SIG-M5 treated with dmso at 0.1 percent for 504 hours (cell line): ENCODE measurements around the gene KLF13.

Experiments used
- DNase-seq: peaks from one replicate; lab custom pipeline; 2025; ENCODE audit not compliant: unreplicated experiment; lab: John Stamatoyannopoulos, UW

KLF13 gene

DNA sequence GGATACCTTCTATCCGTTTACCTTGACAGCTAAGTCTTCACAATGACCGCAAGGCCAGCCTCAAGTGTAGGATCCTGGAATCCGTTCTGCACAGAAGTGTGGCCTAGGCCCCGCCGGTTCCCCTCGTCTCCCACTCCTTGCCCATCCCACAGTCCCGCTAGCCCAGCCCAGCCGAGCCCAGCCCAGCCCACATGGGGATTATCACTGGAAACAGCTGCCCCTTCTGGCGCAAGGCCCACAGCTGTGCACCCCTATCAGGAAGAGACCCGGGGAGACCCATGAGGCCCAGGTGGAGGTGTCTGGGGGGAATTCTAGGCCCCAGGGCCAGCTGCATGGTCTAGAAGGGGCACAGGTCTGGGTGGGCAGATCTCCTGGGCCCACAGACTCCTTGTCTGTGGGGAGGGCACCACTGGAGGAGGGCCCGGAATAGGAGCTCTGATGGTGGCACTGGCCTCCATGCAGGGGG is 27.9 kb upstream of the KLF13 start:
- DNase-seq, result no peak

GRCh38 chr15:31300208-31300661 is 26.4 kb upstream of the KLF13 start:
- no peak for DNase-seq

DNA sequence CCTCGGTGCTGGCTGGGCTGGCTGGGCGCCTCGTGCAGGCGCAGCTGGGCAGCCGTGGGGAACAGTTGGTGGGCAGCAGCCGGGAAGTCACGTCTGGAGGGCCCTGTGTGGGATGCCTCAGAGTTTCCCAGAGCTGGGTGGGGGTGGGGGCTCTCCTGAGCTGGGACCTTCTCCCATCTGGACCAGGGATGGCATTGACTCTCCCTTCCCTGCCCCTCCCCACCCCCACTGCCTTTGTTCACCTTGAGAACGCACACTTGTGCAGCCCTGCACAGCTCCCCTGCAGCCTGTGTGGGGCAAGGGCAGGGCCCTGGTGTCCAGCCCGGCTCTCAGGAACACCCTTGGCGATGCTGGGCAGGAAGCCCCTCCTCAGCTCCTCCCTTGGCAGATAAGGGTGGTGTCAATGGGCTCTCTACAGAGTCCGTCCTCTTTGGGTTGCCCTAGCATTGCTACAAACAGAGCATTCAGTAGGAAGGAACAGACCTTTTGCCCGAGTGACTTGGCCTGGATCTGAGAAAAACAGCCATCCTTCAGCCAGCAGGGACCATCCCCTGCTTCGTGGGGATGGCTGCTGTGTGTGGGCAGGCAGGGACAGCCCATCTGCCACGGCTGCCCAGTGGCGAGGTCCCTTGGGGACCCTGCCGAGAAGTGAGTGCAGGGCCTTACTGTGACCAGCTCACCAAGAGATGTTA is 25.5 kb upstream of the KLF13 start:
- no peak for DNase-seq

DNA sequence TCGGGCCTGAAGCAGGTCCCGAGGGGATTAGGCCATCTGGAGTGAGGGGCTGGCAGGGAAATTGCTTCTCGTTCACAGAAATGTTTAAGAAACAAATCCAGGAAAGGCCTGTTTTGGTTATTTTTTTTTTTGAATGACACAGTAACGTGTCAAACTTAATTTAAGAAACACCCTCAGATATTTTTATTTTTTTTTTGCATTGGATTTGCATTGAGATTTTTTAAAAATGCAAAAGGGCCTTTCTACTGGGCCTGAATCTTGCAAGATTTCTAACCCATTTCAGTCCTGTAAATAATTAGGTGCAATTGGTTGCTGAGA is 25.0 kb upstream of the KLF13 start:
- no peak for DNase-seq

GRCh38 chr15:31302029-31302657 is 24.5 kb upstream of the KLF13 start:
- DNase-seq, result no peak

GRCh38 chr15:31302778-31303725 is 23.6 kb upstream of the KLF13 start:
- DNase-seq, result no peak

DNA sequence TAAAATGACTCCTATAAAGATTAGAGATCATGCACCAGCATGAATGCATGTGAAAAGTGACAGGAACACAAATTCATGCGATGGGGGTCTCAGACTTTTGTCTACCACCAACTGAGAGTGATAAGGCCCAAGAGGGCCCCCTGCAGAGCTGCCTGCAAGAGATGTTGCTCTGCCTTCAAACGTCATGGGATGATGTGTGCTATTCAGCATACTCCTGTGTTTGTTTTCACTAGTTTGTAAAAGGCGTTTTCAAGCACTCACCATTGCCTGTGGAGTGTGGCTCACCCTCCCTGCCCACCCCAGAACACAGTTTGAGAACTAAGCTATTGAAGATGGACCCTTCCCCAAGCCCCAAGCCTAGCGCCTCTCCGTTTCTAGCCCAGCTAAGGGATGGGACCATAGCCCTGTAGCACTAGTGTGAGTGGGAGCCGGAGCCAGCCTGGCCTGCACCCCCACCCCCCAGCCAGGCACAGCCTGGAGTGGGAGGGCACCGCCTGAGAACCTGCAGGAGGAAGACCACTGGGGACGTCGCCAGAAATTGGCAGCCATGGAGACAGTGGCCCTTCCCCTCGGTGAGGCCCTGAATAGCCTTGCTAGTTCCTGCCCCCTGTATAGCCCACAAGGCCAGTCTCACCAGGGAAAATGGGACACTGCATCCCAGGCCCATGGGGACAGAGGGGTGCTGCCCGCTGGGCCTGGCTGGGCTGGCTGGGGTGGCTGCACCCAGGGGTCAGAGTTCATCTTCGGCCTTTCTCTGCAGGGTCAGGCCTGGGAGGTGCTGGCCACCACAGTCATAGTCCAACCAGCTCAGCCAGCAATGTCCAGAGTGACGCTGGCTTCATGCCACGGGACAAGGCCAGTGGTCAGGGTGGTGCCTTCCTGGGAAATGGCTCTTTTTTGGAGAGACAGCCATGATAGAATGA is 22.6 kb upstream of the KLF13 start:
- no peak for DNase-seq

DNA sequence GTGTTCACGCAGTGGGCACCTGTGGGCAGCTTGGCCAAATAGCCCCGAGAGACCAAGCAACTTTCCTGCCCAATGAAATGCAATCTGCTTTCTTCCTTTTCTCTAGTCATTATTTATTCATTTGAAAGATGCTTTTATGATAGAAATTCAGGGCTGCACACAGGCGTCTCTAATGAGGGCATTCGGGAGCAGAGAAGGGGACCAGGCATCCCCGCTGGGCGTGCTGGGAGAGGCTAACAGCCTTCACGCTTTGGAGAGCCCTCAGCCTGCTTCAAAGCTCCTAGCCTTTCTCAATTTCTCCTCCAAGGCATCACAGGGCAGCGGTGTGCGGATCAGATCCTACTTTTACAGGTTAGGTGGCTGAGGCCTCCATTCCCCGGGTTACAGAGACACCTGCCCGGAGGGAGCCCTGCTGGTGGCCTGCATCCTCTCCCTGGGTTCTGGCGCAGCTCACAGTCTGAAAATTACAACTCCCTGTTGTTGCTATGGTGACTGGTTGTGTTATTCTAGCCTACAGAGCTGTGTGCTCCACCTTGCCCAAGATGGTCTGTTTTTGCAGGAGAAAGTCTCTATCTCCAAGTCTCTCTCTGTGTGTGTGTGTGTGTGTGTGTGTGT is 21.8 kb upstream of the KLF13 start:
- no peak for DNase-seq

DNA sequence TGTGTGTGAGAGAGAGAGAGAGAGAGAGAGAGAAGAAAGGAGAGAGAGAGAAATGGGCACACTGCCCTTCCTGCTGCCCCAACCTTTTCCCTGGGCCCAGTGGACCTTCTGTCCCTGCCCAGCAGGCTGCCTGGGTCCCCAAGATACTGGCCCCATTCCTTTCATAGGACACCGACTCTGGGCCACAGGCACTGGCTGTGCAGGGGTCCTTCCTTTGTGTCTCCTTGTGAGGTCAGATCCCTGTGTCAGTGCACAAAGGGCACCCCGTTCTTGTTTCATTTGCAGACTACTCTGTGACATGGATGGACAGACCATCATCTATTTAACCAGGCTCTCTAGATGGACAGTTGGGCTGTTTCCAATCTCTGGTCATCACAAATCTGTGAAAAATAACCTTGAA is 21.3 kb upstream of the KLF13 start:
- DNase-seq, result no peak

- DNase-seq, result no peak
Measured at GRCh38 chr15:31305796-31306425, 20.7 kb upstream of the KLF13 start.

DNA sequence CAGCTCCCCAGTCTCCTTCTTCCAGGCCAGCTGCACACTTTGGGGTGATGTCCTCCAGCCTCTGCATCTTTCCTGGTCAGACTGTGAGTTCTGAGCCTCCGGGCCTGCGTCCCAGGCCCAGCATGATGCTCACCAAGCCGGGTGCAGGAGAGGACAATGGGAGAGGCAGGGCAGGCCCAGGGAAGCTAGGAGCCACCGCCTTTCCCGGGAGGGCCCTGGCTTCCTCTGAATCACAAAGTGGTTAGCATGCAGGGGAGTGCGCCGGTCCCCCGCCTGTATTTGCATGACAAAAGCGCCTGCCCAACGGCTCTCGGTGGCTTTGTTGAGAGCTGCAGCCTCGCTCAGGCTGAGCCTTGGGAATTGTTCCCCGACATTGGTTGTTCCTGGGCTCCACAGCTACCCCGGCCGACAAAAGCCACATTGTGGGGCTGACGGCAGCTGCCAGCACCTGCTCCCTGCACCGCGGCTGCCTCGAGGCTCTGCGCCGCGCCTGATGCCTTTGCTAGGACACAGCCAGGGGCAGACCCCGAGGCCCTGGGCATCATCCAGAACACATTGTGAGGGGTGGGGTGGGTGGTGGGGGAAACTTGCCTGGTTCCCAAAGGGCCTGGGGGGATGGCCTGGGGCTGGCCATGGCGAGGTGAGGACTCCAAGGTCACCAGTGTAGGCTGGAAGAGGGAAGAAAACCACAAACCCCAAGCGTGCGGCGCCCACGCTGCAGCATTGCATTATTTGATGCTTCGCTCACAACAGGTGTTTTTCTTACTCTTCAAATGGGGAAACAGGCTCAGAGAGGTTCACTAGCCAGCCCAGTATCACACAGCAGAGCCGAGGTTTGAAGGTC is 20.0 kb upstream of the KLF13 start:
- no peak for DNase-seq

DNA sequence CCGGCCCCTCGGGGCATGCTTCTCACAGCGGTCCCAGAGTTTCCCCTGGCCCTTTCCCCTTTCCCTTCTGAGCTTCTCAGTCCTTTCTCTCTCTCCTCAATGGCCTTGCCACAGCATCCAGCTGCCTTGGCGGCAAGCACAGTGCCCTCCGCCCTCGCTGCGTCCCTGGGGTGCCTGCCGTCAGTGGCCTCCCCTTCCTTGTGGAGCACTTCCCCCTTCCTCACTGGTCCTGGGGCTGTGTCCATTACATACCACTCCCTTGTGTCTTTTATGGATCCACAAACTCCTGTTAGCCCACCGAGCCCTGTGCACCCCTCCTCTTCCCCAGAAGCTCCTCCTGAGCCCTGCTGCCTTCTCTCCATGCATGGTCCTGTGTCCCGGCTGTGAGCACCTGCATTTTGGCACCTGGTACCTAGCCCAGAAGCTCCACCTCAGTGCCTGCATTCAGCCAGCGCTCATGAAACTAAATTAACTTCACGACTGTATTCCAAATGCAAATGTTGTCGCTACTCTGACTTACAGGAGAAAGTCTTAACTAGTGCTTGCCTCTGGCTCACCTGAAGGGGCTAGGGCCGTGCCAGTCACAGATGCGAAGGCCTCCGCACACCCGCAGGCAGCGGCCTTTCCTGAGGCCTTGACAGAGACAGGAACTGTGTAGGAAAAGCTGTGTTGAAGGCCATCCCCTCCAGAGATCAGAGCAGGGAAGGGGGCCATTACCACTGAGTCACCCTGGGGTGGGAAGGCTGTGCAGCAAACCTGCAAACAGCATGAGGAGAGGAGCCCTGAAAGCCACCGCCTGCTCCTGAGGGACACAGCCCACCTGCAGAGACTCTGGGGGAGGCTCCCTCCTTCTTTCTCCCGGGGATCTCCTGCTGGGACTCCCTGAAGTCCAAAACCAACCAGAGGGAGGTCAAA is 19.1 kb upstream of the KLF13 start:
- no peak for DNase-seq

DNA sequence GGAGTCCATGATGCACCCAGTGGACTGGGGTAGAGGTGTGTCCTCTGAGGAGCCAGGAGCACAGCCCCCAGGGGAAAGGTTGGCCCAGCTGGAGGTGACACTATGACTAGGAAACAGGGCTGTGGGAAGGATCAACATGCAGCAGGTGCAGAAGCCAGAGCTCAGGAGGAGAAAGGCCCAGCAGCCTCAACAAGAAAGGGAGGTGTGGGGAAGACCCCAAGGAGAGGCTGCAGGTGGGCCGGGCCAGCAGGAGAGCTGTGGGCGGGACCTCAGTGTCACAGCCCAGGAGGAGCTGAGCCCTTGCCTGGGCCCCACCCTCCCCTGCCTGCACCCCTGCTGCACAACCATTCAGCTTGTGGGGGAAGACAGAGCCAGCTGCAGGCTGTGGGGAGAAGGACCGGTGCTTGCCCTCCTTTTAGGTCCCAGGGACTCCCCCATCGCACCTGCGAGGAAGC is 18.4 kb upstream of the KLF13 start:
- no peak for DNase-seq

DNA sequence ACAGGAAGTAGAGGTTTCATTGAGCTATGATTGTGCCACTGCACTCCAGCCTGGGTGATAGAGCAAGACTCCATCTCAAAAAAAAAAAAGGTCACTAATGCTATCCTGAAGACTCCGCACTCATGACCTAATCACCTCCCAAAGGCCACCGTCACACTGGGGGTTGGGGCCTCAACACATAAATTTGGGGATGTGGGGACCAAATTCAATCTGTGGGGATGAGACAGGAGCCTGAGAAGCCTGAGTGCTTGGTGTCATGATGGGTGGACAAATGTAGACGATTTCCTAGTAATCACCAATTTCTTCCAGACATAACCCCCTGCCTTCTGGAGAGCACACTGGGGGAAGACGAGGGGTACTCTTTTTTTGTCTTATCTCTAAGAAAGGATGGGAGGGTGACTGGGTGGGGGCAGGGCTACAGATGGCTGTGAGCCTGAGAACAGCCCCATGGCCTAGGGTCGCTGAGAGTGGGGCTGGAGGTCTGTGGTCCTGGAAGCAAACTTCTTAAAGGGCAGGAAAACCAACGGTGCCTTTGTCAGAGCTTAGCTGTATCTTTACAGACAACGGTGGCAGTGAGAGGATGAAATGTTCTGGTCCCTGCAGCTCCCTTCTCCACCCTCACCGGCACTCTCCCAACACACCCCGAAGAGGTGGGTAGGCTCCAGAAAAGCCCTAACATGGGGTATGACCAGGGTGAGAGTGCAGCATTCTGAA is 16.6 kb upstream of the KLF13 start:
- DNase-seq, result no peak

- no peak for DNase-seq
Measured at GRCh38 chr15:31311735-31312619, 14.7 kb upstream of the KLF13 start.

GRCh38 chr15:31313223-31313622 is 13.4 kb upstream of the KLF13 start:
- DNase-seq, result no peak
